GM18870 (cell line): Measurements from ENCODE around the gene HMG20A.

Experiments used
- ATAC-seq: cut with Tn5 transposase; IDR thresholded peaks from one replicate; pipeline ENCODE4 v1.9.1; 2021; ENCODE audit warnings: moderate library complexity; ENCODE audit not compliant: unreplicated experiment

The HMG20A gene

GRCh38 chr15:77495838-77496596 lies 75.3 kb downstream of the HMG20A start:
- ATAC-seq, result no peak

GRCh38 chr15:77496715-77497109 lies 76.0 kb downstream of the HMG20A start:
- no peak for ATAC-seq

DNA sequence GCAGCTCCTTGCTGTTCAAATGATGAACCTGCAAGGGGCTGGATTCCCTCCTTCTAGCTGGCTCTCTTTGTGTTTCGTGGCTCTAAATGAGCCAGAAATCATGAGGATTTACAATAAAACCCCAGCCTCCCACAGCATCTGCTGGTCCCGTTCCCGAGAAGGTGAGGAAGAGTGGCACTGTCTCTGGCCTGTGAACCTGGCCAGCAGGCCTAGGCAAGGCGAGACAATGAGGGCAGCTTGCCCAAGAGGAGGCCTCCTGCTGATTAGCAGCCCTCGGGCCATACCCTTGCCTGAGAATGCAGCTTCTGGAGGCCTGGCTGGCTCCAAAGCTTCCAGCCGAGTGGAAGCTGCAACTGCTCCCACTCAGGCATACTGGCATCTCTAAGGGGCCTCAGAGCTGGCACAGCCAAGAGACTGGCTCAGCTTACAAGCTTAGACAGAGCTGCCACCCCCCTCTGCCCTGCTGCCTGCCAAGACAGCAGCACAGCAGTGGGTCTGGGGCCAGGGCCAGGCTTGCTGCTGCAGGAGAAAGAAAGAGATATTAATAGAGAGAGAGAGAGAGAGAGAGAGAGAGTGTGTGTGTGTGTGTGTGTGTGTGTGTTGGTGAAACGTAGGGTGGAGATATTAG lies 76.5 kb downstream of the HMG20A start:
- ATAC-seq, result no peak

DNA sequence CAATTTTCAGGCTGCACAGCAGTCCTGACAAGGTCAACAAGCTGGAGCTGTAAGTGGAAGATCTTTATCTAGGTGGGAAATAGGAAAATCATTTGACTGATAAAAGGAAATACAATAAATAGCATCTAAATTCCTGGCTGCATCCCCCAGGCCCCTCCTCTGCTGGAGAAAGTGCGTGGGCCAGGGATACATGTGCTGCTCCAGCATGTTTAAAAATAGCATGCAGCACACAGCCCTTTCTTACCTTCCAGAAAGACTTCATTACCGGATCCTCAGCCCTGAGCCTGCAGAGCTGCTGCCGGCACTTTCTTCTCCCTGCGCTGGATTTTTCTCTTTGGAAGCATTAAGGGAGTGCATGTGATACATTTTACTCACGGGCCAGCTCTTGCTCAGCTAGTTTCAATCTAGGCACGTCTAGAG lies 77.3 kb downstream of the HMG20A start:
- no peak for ATAC-seq

DNA sequence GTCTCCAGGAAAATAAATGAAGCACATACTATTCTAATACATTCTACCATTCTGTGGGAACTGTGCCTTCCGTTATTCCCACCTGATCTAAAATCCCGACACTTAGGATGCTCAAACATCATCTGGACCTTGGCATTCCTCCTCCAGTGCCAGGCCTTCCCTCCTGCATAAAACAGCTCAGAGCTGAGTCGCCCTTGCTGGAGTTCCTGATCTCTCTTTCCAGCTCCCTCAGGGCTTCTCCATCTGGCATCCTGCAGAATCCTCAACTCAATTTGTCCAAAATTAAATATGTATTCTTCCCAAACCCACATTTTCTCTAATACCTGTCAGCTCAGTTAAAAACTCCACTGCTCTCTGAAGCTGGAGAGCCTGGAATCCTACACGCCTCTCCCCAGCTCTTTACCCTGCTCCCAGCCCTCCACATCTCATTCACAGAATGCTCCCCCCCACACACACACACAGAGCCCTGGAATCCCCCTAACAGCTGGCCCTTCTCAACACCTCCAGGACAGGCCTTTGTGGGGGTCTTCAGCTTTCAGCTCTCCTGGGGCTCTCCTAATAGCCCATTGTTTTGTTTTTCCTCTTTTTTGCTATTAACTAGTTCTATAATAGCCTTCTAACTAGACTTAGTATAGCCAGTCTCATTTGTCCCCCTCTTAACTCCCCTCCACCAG lies 78.5 kb downstream of the HMG20A start:
- no peak for ATAC-seq

- no peak for ATAC-seq
These were observed 80.3 kb downstream of the HMG20A start for GRCh38 chr15:77500989-77501388.

- ATAC-seq, result no peak
These were observed 81.8 kb downstream of the HMG20A start for GRCh38 chr15:77502379-77503095.

DNA sequence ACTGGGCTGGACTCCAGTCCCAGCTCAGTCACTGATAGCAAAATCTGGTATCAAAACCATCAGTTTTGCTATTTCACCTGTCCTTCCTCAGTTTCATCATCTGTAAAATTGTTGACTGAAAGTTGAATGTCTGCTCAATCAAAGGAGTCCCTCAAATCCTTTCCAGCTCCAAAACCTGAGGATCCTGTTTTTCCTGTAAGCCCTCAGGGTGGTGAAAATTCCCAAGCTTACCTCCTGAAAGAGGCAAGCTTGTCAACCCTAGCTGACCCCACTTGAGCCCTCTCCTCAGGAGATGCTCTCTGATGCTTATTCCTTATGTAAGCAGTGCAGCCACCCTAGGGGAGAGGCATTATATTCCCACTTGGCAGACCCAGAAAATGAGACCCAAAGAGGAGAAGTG lies 82.6 kb downstream of the HMG20A start:
- no peak for ATAC-seq

- no peak for ATAC-seq
These were observed 83.1 kb downstream of the HMG20A start for GRCh38 chr15:77503764-77504163.

GRCh38 chr15:77504306-77504705 lies 83.6 kb downstream of the HMG20A start:
- no peak for ATAC-seq

DNA sequence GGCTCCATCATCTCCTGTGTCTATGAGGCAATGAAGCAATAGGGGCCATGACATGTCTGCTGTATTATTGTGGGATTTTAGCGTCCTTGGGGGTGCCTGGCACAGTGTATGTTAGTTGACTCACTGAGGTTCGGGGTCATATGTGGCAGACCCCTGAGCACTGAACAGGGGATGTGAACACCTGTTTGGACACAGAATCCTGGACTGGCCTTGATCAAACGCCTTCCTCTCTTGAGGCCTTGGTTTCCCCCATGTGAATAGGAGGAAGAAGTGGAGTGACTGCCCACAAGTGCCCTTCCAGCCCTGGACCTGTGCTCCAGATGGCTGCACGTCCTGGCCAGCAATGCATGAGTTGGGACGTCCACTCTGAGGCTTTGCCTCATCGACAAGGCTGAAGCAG lies 84.2 kb downstream of the HMG20A start:
- ATAC-seq, result no peak

DNA sequence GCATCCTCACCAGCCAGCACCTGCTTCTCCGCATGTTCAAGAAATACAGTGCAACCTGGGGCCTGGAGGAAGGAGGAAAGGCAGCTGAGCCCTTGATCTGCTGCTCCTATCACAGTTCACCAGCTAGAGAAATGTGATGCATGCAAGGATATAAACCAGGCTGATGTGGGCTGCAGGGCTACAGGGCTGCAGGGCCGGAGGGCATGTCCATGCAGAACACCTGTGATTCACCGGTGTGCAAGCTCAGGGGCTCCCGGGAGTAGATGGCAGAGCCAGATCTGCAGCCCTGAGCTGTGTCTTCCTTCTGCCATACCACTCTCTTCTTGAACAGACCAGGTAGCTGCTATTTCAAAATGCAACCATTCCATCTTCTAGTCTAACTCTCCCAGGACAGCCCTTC lies 84.9 kb downstream of the HMG20A start:
- ATAC-seq, result no peak

- ATAC-seq, result no peak
These were observed 85.8 kb downstream of the HMG20A start for GRCh38 chr15:77506311-77507142.

DNA sequence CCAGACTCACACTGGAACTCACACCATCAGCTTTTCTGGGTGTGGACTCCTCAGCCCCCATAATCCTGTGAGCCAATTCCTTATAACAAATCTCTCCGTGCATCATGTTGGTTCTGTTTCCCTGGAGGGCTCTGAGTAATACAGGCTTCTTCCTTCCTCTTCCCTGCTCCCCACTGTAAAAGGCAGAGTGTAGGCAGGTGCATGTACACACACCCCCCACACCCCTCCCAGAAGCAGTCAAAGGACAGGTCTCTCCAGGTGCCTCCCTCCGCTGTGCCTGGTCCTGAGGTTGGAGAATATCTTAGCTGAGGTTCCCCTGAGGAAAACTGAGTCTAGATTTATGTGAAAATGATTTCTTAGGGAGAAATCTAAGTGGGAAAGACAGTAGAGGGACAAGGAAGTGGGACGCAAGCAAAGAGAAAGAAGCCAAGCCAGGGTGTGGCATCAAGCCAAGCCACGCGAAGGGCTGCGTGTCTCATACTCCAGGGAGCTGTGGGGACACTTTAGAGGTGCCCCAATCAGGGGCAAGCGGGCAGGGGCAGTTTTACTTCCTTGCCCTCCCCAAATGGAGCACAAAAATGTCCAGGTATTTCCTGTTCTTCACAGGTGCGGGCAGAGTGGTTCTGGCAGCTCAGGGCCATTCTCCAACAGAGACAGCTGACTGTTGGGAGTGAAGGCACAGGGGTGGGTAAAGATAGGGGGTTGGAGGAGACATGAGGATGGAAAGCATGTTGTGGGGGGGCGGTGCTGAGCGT lies 86.6 kb downstream of the HMG20A start:
- ATAC-seq, result no peak

DNA sequence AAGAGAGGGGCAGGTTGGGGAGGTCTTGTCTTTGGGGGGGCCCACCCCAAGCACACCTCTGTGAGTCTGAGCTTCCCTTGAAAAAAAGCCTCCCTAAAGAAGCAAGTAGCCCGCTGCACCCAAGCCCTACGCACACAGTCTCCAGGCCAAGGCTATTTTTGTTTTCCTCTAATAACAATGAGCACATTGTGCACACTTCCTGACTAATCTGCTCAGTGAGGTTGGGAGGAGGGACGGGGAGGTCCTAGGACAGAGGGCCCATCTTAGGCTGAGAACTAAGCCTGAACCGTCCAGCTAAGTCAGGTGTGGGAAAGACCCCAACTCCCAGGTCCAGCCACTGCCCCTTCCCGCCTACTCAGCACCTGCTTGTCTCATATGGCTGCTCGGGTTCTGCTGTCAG lies 87.2 kb downstream of the HMG20A start:
- no peak for ATAC-seq

DNA sequence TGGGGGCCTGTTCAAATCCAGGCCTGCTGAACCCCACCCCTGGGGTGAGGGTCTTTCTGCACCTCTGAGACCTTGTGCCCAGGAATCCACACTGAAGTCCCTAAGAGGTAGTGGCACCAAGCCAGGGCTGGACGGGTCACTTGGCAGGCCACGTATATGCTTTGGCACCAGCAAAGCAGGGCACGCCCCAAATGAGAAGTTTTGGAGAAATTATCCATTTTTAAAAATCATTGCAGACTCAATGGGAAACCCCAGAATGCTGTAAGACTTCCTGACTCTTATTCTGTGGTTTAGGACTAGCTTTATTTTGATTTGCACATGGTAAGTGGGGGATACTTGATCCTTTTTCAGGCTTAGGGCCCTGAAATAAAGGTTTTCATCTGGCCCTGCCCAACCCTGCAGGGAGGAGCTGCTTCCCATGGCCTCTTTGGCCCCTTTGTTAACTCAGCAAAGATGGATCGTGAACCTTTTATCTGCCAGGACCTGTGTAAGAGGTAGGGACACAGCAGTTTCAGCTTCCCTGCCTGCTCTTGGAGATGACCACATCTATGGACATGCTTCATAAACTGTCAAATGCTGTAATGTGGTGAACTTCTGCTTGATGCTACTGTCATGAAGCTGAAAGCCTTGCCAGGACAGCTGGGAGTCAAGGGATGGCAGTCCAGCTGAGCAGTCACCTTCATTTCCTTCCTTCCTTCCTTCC lies 88.0 kb downstream of the HMG20A start:
- ATAC-seq, result no peak

DNA sequence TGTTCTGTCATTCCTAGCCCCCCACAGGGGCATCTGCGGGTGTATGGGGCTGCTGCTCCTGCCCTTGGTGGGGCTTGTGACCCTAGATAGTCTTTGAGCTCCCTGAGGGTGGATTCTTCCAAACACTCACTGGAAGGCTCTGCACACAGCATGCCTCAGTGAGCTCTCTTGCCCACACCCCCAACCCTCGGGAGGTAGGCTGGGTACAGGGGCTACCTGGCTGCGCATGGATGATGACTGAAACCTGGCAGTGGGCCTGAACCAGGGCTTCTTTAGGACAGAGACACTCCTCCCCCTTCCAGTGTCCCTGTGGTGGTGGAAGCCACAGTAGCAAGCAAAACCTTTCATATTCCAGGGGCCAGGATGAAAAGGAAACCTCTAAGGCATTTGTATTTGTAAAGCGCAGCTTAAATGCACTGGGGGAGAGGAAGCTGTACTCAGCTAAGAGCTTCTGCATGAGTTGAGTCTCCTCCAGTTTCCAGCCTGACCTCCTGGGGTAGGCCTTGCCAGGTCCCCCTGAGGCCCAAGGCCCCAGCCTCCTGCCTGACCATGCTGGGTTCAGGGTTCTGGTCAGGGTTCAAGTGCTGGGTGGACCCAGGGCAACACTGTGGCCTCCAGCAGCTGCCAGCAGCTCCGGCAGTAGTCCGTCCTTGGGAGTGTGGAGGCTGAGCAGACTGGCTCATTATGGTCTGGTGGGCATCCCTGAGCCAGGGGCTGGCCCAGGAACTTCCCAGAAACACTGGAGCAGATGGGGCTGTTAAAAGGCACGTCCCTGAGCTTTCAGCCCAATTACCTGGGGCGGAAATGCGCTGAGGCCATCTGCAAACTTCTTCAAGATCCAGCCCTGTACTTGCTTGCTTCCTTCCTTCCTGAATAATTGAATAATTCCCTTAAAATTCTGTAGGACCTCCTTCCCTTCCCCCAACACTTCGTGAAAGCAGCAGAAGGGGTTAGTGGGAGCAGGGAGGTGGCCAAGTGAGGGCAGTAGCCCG lies 89.7 kb downstream of the HMG20A start:
- no peak for ATAC-seq

DNA sequence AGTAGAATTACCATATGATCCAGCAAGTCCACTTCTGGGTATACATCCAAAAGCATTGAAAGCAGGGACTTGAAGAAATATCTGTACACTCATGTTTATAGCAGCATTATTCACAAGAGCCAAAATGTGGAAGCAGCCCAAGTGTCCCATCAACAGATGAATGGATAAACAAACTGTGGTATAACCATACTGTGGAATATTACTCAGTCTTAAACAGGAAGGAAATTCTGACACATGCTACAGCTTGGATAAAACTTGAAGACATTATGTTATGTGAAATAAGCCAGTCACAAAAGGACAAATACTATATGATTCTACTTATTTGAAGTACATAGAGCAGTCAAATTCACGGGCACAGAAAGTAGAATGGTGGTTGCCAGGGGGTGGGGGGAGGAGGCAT lies 91.2 kb downstream of the HMG20A start:
- no peak for ATAC-seq
